NB4 (cell line): ENCODE results near the gene POTEF.
A peak's percentile ranks its signal among the peaks of the same experiment; 100 is the strongest.
"Not testable (repeated sequence)": the region's sequence is repeated elsewhere in the genome, so short reads cannot be mapped to it uniquely, and the experiment has no call there.

Experiments used
- DNase-seq: peaks from one replicate; pipeline ENCODE4 v3.0.0; 2010; ENCODE audit warnings: low read depth
- H3K4me3 ChIP-seq: one replicate; pipeline ENCODE4 v1.5.1; 2011; ENCODE audit warnings: mild to moderate bottlenecking, low read depth, low read length, moderate library complexity
- MYC ChIP-seq: IDR thresholded peaks from 2 replicates; pipeline ENCODE4 v1.6.1; 2011; ENCODE audit warnings: low read depth, low read length
- POLR2A ChIP-seq: IDR thresholded peaks from 2 replicates; pipeline ENCODE4 v1.6.1; 2011; ENCODE audit warnings: mild to moderate bottlenecking; ENCODE audit not compliant: insufficient read length; ENCODE audit errors: extremely low read depth
- TF ChIP-seq, protein P1 (sequence below): IDR thresholded peaks from one replicate; pipeline ENCODE4 v1.5.1; 2012; ENCODE audit warnings: low read depth, low read length
- TF ChIP-seq, protein P2 (sequence below): IDR thresholded peaks from 2 replicates; pipeline ENCODE4 v1.6.1; 2011; ENCODE audit warnings: low read depth, low read length

POTEF gene

DNA sequence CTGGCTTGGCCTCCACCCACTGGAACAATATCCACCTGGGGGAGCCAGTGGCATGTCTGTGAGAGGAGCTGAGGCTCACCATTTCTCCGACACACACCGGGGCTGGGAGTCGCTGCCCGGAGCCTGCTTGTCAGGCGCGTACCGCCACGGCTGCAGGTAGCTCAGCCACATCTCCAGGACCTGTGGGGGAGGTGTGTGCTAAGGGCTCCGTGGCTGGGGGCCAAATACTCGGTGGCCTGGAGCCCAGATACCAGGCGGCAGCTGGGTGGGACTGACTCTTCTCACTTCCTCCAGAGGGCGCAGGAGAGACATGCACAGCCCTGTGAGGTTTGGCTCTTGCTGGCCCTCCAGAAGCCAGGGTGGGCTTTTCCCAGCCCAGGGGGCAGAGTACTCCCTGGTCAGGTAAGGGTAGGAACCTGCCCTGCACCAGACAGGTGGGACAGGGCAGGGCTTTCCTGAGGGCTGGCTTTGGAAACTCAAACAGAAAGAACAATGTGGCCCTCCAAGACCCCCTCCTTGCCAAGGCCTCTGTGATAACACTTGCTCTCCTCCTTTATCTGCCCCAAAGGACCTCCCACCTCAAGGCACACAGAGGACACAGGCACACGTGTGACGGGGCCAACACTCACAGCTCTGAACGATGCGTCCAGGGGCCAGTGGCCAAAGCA is 27.1 kb upstream of the POTEF start:
- TF ChIP-seq, protein P1, sequence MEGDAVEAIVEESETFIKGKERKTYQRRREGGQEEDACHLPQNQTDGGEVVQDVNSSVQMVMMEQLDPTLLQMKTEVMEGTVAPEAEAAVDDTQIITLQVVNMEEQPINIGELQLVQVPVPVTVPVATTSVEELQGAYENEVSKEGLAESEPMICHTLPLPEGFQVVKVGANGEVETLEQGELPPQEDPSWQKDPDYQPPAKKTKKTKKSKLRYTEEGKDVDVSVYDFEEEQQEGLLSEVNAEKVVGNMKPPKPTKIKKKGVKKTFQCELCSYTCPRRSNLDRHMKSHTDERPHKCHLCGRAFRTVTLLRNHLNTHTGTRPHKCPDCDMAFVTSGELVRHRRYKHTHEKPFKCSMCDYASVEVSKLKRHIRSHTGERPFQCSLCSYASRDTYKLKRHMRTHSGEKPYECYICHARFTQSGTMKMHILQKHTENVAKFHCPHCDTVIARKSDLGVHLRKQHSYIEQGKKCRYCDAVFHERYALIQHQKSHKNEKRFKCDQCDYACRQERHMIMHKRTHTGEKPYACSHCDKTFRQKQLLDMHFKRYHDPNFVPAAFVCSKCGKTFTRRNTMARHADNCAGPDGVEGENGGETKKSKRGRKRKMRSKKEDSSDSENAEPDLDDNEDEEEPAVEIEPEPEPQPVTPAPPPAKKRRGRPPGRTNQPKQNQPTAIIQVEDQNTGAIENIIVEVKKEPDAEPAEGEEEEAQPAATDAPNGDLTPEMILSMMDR = peak; percentile 53
- H3K4me3 ChIP-seq = not testable (repeated sequence)
- peak; percentile 50 for DNase-seq

- TF ChIP-seq, protein P2, sequence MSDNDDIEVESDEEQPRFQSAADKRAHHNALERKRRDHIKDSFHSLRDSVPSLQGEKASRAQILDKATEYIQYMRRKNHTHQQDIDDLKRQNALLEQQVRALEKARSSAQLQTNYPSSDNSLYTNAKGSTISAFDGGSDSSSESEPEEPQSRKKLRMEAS = no peak
- TF ChIP-seq, protein P1 = no peak
- no peak for TF ChIP-seq POLR2A
- no peak for TF ChIP-seq MYC
- DNase-seq = no peak
- H3K4me3 ChIP-seq = no peak overlapping the region
Measured at GRCh38 chr2:130154773-130155765, 26.0 kb upstream of the POTEF start.

DNA sequence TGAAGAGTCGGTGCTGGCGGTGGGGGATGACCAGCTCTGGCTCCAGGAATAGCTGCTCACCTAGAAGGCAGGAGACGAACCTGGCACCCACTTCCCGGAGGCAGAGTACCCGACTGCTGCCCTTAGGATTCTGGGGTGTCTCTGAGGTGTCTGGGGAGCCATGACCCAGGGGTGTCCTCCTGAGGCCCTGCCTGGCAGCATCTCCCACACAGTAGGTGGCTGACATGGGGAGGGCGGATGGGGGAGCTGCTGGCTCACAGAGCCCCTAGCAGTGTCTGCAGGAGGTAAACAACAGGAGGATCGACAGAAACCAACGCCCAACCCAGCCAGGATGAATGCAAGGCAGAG is 25.4 kb upstream of the POTEF start:
- H3K4me3 ChIP-seq, DNase-seq: not testable (repeated sequence)

GRCh38 chr2:130153721-130154422 is 24.9 kb upstream of the POTEF start:
- not testable (repeated sequence) for DNase-seq, H3K4me3 ChIP-seq

GRCh38 chr2:130152816-130153595 is 24.0 kb upstream of the POTEF start:
- no peak for DNase-seq
- TF ChIP-seq, protein P2 = no peak
- no peak for TF ChIP-seq MYC
- TF ChIP-seq POLR2A = no peak
- TF ChIP-seq, protein P1 = no peak
- no peak overlapping the region for H3K4me3 ChIP-seq

DNA sequence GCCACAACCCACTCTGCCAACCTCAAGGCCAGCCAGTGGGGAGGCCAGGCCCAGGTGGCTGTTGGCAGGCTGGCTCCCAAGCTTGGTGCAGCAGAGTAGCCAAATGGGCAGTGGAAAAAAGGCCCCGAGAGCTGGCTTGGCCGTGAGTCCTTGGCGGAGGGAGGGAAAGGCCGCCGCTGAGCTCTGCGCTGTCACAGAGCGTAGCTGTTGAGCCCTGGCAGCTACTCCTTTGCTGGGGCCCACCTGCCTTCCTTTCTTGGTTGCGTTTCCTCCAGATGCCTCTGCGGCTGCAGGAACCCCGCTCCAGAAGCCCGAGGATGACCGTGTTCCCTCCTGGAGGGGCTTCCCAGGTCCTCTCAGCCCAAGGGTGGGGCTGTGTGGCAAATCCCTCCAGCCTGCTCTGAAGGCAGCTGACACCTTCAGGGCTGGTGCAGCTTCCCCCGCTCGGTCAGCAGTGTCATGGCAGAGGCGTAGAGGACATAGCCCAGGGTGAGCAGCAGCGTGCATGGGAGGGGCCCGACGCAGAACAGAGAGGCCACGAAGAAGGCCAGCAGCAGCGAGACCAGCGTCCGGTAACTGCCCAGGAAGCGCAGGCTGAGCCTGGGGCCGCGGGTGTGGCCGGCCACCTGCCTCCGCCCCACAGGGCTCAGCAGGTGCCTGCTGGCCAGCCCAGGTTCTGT is 23.3 kb upstream of the POTEF start:
- not testable (repeated sequence) for H3K4me3 ChIP-seq, DNase-seq

- H3K4me3 ChIP-seq, DNase-seq: not testable (repeated sequence)
Measured at GRCh38 chr2:130151145-130151512, 22.1 kb upstream of the POTEF start.
